Neural cell (in vitro differentiated cells): Measurements from ENCODE around the gene MED29. TPM values are rescaled to one million over a fixed set of nuclear protein-coding genes. Genes with fewer than 3 reads are reported as not detected.

Experiments
- H2AFZ ChIP-seq: fragments of 200-600, 300-800 bp; sonication (generic), shearing (Covaris generic); 2 replicates; pipeline ENCODE4 v1.6.0; 2014; ENCODE audit warnings: low read depth, mild to moderate bottlenecking, antibody characterized with exemption, low read length, moderate library complexity
- H3F3A ChIP-seq: fragments of 200-600 bp; shearing (Covaris generic); 2 replicates; pipeline ENCODE4 v1.6.1; 2016; ENCODE audit warnings: mild to moderate bottlenecking, moderate library complexity, mixed read lengths, antibody characterized with exemption, low read length; ENCODE audit not compliant: insufficient read depth, poor library complexity, severe bottlenecking
- H3K27ac ChIP-seq: fragments of 200-600, 300-800 bp; sonication (generic), shearing (Covaris generic); 2 replicates; pipeline ENCODE4 v1.5.1; 2014; ENCODE audit warnings: mild to moderate bottlenecking, low read length, moderate library complexity
- H3K27me3 ChIP-seq: fragments of 300-800, 200-600 bp; sonication (generic), shearing (Covaris generic); 2 replicates; pipeline ENCODE4 v1.6.0; 2014; ENCODE audit warnings: mild to moderate bottlenecking, low read depth, low read length, moderate library complexity; ENCODE audit not compliant: insufficient read depth
- H3K36me3 ChIP-seq: fragments of 300-800, 200-600 bp; sonication (generic), shearing (Covaris generic); 2 replicates; pipeline ENCODE4 v1.5.1; 2014; ENCODE audit warnings: mild to moderate bottlenecking, antibody characterized with exemption, low read length, moderate library complexity; ENCODE audit not compliant: insufficient read depth
- H3K4me2 ChIP-seq: fragments of 300-800, 200-600 bp; sonication (generic), shearing (Covaris generic); 2 replicates; pipeline ENCODE4 v1.6.0; 2014; ENCODE audit warnings: mild to moderate bottlenecking, low read length
- H3K4me3 ChIP-seq: fragments of 300-800, 200-600 bp; sonication (generic), shearing (Covaris generic); 2 replicates; pipeline ENCODE4 v1.5.1; 2014; ENCODE audit warnings: mild to moderate bottlenecking, low read length, moderate library complexity
- H3K79me2 ChIP-seq: fragments of 200-600 bp; shearing (Covaris generic); replicated peaks from 2 replicates; pipeline ENCODE4 v1.6.0; 2014; ENCODE audit warnings: mild to moderate bottlenecking, low read length, moderate library complexity; ENCODE audit not compliant: insufficient read depth
- H3K9ac ChIP-seq: fragments of 300-800, 200-600 bp; sonication (generic), shearing (Covaris generic); 2 replicates; pipeline ENCODE4 v1.6.1; 2016; ENCODE audit warnings: mild to moderate bottlenecking, low read length, mixed read lengths
- H3K9me2 ChIP-seq: fragments of 200-600 bp; shearing (Covaris generic); 2 replicates; pipeline ENCODE4 v1.6.1; 2016; ENCODE audit warnings: mild to moderate bottlenecking, low read length, mixed read lengths; ENCODE audit not compliant: insufficient read depth
- H3K9me3 ChIP-seq: fragments of 200-600, 300-800 bp; sonication (generic), shearing (Covaris generic); 2 replicates; pipeline ENCODE4 v1.6.1; 2016; ENCODE audit warnings: mild to moderate bottlenecking, mixed run types, low read length, moderate library complexity, mixed read lengths
- H4K20me1 ChIP-seq: fragments of 200-600 bp; shearing (Covaris generic); 2 replicates; pipeline ENCODE4 v1.6.1; 2016; ENCODE audit warnings: mild to moderate bottlenecking, mixed run types; ENCODE audit not compliant: insufficient read depth
- CTCF ChIP-seq: fragments of 450-650 bp; IDR thresholded peaks from 2 replicates; pipeline ENCODE4 v1.5.1; 2014; ENCODE audit warnings: antibody characterized with exemption, mild to moderate bottlenecking, moderate library complexity; ENCODE audit not compliant: poor library complexity, severe bottlenecking
- EP300 ChIP-seq: fragments of 450-650 bp; conservative IDR thresholded peaks from 2 replicates; pipeline ENCODE4 v1.6.1; 2014; ENCODE audit warnings: antibody characterized with exemption, mild to moderate bottlenecking, moderate library complexity; ENCODE audit not compliant: poor library complexity, severe bottlenecking
- EZH2 ChIP-seq: fragments of 200-600, 300-800 bp; shearing (Covaris generic), sonication (generic); IDR thresholded peaks from 2 replicates; pipeline ENCODE4 v1.6.1; 2014; ENCODE audit warnings: antibody characterized with exemption, low read length, borderline replicate concordance, mild to moderate bottlenecking; ENCODE audit not compliant: insufficient read depth, poor library complexity, severe bottlenecking
- MXI1 ChIP-seq: fragments of 450-650 bp; conservative IDR thresholded peaks from 2 replicates; pipeline ENCODE4 v1.6.1; 2014; ENCODE audit warnings: antibody characterized with exemption, mild to moderate bottlenecking; ENCODE audit not compliant: poor library complexity, severe bottlenecking
- POLR2AphosphoS5 ChIP-seq: IDR thresholded peaks from 2 replicates; pipeline ENCODE4 v1.6.1; 2012
- RAD21 ChIP-seq: fragments of 450-650 bp; conservative IDR thresholded peaks from 2 replicates; pipeline ENCODE4 v1.6.1; 2014; ENCODE audit warnings: antibody characterized with exemption, mild to moderate bottlenecking, moderate library complexity
- SMC3 ChIP-seq: fragments of 450-650 bp; conservative IDR thresholded peaks from 2 replicates; pipeline ENCODE4 v1.6.1; 2014; ENCODE audit warnings: antibody characterized with exemption, mild to moderate bottlenecking, moderate library complexity; ENCODE audit not compliant: poor library complexity
- TAF1 ChIP-seq: IDR thresholded peaks from 2 replicates; pipeline ENCODE4 v1.6.1; 2012; ENCODE audit warnings: low read depth
- polyA plus RNA-seq: library from polyadenylated mRNA; depleted of rRNA; stranded (reverse); fragments of >200 nt; gene quantifications from 2 replicates; pipeline ENCODE4 v1.2.3, GENCODE V29; 2014
- TF ChIP-seq, protein P1 (sequence below): IDR thresholded peaks from 2 replicates; pipeline ENCODE4 v1.6.1; 2012; ENCODE audit warnings: borderline replicate concordance

The MED29 gene
- polyA plus RNA-seq, 1 donor from 2014 or later, result 39.5 TPM

- Histone ChIP-seq H2AFZ (no peak overlapping the region), H3K9ac (no peak overlapping the region), H4K20me1 (no peaks in the 10 kb centered on the region), H3K27ac (no peak overlapping the region), H3K4me3 (no peak overlapping the region), H3K79me2 (peaks cover 12% of the 10 kb centered on the region), H3K36me3 (no peaks in the 10 kb centered on the region), H3K9me2 (no peaks in the 10 kb centered on the region), H3K4me2 (no peak overlapping the region), H3K27me3 (no peaks in the 10 kb centered on the region), H3K9me3 (no peaks in the 10 kb centered on the region), H3F3A (no peaks in the 10 kb centered on the region)
- TF ChIP-seq, protein P1, sequence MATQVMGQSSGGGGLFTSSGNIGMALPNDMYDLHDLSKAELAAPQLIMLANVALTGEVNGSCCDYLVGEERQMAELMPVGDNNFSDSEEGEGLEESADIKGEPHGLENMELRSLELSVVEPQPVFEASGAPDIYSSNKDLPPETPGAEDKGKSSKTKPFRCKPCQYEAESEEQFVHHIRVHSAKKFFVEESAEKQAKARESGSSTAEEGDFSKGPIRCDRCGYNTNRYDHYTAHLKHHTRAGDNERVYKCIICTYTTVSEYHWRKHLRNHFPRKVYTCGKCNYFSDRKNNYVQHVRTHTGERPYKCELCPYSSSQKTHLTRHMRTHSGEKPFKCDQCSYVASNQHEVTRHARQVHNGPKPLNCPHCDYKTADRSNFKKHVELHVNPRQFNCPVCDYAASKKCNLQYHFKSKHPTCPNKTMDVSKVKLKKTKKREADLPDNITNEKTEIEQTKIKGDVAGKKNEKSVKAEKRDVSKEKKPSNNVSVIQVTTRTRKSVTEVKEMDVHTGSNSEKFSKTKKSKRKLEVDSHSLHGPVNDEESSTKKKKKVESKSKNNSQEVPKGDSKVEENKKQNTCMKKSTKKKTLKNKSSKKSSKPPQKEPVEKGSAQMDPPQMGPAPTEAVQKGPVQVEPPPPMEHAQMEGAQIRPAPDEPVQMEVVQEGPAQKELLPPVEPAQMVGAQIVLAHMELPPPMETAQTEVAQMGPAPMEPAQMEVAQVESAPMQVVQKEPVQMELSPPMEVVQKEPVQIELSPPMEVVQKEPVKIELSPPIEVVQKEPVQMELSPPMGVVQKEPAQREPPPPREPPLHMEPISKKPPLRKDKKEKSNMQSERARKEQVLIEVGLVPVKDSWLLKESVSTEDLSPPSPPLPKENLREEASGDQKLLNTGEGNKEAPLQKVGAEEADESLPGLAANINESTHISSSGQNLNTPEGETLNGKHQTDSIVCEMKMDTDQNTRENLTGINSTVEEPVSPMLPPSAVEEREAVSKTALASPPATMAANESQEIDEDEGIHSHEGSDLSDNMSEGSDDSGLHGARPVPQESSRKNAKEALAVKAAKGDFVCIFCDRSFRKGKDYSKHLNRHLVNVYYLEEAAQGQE, result no peak
- TF ChIP-seq CTCF (no peak), RAD21 (no peak), MXI1 (no peak), EZH2 (no peak), TAF1 (no peak), EP300 (no peak), SMC3 (no peak), POLR2AphosphoS5 (no peak)
Measured at GRCh38 chr19:39385629-39386411, 5.4 kb upstream of the MED29 start.

GRCh38 chr19:39386557-39386956 is 4.6 kb upstream of the MED29 start:
- Histone ChIP-seq H4K20me1 (no peaks in the 10 kb centered on the region), H3K36me3 (no peaks in the 10 kb centered on the region), H3K4me3 (no peak overlapping the region), H3F3A (no peaks in the 10 kb centered on the region), H2AFZ (no peak overlapping the region), H3K79me2 (peaks cover 12% of the 10 kb centered on the region), H3K4me2 (no peak overlapping the region), H3K9me2 (no peaks in the 10 kb centered on the region), H3K9me3 (no peaks in the 10 kb centered on the region), H3K9ac (no peak overlapping the region), H3K27me3 (no peaks in the 10 kb centered on the region), H3K27ac (no peak overlapping the region)
- no peak for TF ChIP-seq SMC3
- TF ChIP-seq CTCF, result no peak
- TF ChIP-seq RAD21, result no peak
- no peak for TF ChIP-seq POLR2AphosphoS5
- no peak for TF ChIP-seq MXI1
- TF ChIP-seq, protein P1, result no peak
- no peak for TF ChIP-seq EZH2
- TF ChIP-seq EP300, result no peak
- no peak for TF ChIP-seq TAF1
